Measurements from ENCODE around the gene IRF3.

- TF ChIP-seq CTCF (IDR thresholded peaks at IDR 0.05) (no peak), POLR2A (IDR thresholded peaks at IDR 0.05) (no peak)
Measured at GRCh38 chr19:49614096-49614833, 51.4 kb downstream of the IRF3 start.

Data from sigmoid colon (tissue), 3 donors.